Spleen (tissue), 11 donors: Measurements from ENCODE around the gene OTULIN. TPM values are rescaled to one million over a fixed set of nuclear protein-coding genes. Genes with fewer than 3 reads are reported as not detected.

Experiments used
- DNase-seq: peaks from one replicate; pipeline ENCODE4 v3.0.0-alpha.2; 2020
- H3K27ac ChIP-seq, 8 donors: fragments of 200-600 bp; sonication (generic) in 7 of 8; 1 replicate in 4 of 8; 2 replicates in 4 of 8; pipeline versions ENCODE4 v1.5.0 to v1.8.0; 2016 to 2021; ENCODE audit warnings: inconsistent platforms in 4 of 8, mild to moderate bottlenecking in 4 of 8, moderate library complexity in 1 of 8
- H3K27me3 ChIP-seq, 7 donors: fragments of 200-600 bp; sonication (generic) in 6 of 7; replicated peaks in 1 of 7; 1 replicate in 4 of 7; 2 replicates in 3 of 7; pipeline versions ENCODE4 v1.5.0 to v1.8.0; 2016 to 2021; ENCODE audit warnings: inconsistent platforms in 3 of 7, mild to moderate bottlenecking in 1 of 7
- H3K36me3 ChIP-seq, 6 donors: fragments of 200-600 bp; sonication (generic) in 5 of 6; 1 replicate in 4 of 6; 2 replicates in 2 of 6; pipeline versions ENCODE4 v1.5.0 to v1.8.0; 2016 to 2021; ENCODE audit warnings: inconsistent platforms in 2 of 6
- H3K4me1 ChIP-seq, 6 donors: fragments of 200-600 bp; sonication (generic) in 5 of 6; 1 replicate in 3 of 6; 2 replicates in 3 of 6; pipeline versions ENCODE4 v1.5.0 to v1.8.0; 2016 to 2021; ENCODE audit warnings: inconsistent platforms in 3 of 6
- H3K4me3 ChIP-seq, 8 donors: fragments of 200-600 bp; sonication (generic) in 7 of 8; 1 replicate in 4 of 8; 2 replicates in 4 of 8; pipeline versions ENCODE4 v1.5.0 to v1.8.0; 2016 to 2021; ENCODE audit warnings: inconsistent platforms in 4 of 8, mild to moderate bottlenecking in 4 of 8, moderate library complexity in 2 of 8
- H3K9me3 ChIP-seq, 8 donors: fragments of 200-600 bp; sonication (generic) in 7 of 8; 1 replicate in 4 of 8; 2 replicates in 4 of 8; pipeline versions ENCODE4 v1.5.0 to v1.8.0; 2016 to 2021; ENCODE audit warnings: inconsistent platforms in 4 of 8
- CTCF ChIP-seq, 11 experiments: fragments of 200-600 bp in 7 of 11; fragments of 450-650 bp in 4 of 11; sonication (generic) in 4 of 11; IDR thresholded peaks in 8 of 11; conservative IDR thresholded peaks in 3 of 11; 1 replicate in 7 of 11; 2 replicates in 4 of 11; pipeline versions ENCODE4 v1.4.0 to v1.8.0; 2016 to 2021; ENCODE audit warnings: antibody characterized with exemption in 11 of 11, inconsistent platforms in 4 of 11, mild to moderate bottlenecking in 1 of 11
- POLR2A ChIP-seq, 3 donors: fragments of 450-650 bp; IDR thresholded peaks; one replicate each; pipeline ENCODE4 v1.5.1; 2017; ENCODE audit warnings: antibody characterized with exemption in 3 of 3, mild to moderate bottlenecking in 1 of 3
- POLR2AphosphoS5 ChIP-seq, 3 donors: sonication (generic); formaldehyde crosslinking; IDR thresholded peaks; one replicate each; pipeline ENCODE4 v1.5.1; 2017; ENCODE audit warnings: antibody characterized with exemption in 3 of 3
- WGBS, 5 donors: extraction: QIAGEN DNeasy Blood & Tissue Kit in 3 of 5; methylation state at CpG; one replicate each; pipeline versions ENCODE4 v1.1.5 to v1.1.7; 2013 to 2018; 5-methylcytosine and 5-hydroxymethylcytosine counted together
- intact Hi-C: fragments of 100-400 bp; cut with DNase I; formaldehyde crosslinking; loops from one replicate; pipeline ENCODE4 v1.15.0; 2023; ENCODE audit warnings: low total_unique reads
- polyA plus RNA-seq, 3 donors: library from polyadenylated mRNA; stranded (reverse); fragments of 200-250 nt; gene quantifications; one replicate each; pipeline ENCODE4 v1.2.1, GENCODE V29; 2013
- total RNA-seq, 7 donors: library from RNA; depleted of rRNA in 3 of 7; stranded (reverse); fragments of >200 nt in 3 of 7; fragmentation: NEBNext Ultra II Directional in 4 of 7; extraction: Animal tissue kit (Norgen Biotek cat#: 25700) in 4 of 7; gene quantifications; one replicate each; pipeline versions ENCODE4 v1.1.0 to v1.2.1, GENCODE V29; 2016 to 2021
- donor health status: healthy with polysubstance abuse.
- donor health status: DM: no; HTN: no; CAD: no; lungs with moderate emphysema.
- donor health status: DM: no; HTN: no; CAD: no.
- donor health status: Bipolar disorder and iron deficiency.
- donor health status: healthy.
- donor health status: DM: no; HTN: no; CAD: no.
- donor health status: DM: yes; HTN: yes; CAD: no.

The OTULIN gene
- total and polyA plus RNA-seq, 10 donors = 2.7 to 53.7 (median 35.9) TPM

GRCh38 chr5:14721990-14722656 lies 57.6 kb downstream of the OTULIN start:
- intact Hi-C loops = loop anchor here (5.0 to 10.0 kb wide), 2 partner anchors 153 to 280 kb away; partner anchors contain the start of gene ANKH
- 91 to 97% (median 94%) methylated on average over 7 of the region's 7 CpGs for WGBS, 5 donors

GRCh38 chr5:14722923-14723322 lies 58.4 kb downstream of the OTULIN start:
- H3K27ac ChIP-seq = no peak overlapping the region
- H3K27me3 ChIP-seq = no peaks in the 10 kb centered on the region
- TF ChIP-seq CTCF (IDR thresholded peaks at IDR 0.05 in 8 of 11, conservative IDR thresholded peaks at IDR 0.05 in 3 of 11) = no peak
- TF ChIP-seq POLR2AphosphoS5 (IDR thresholded peaks at IDR 0.05) = no peak
- no peak for TF ChIP-seq POLR2A (IDR thresholded peaks at IDR 0.05)
- H3K36me3 ChIP-seq = peaks cover 0 to 13% (median 0%) of the 10 kb centered on the region in 6 donors
- intact Hi-C loops = loop anchor here (5.0 to 10.0 kb wide), 2 partner anchors 152 to 279 kb away; partner anchors contain the start of gene ANKH
- no peak for DNase-seq
- 93 to 96% (median 94%) methylated on average over 8 of the region's 8 CpGs for WGBS, 5 donors
- H3K4me1 ChIP-seq = peaks cover 0 to 13% (median 3%) of the 10 kb centered on the region in 6 donors
- H3K4me3 ChIP-seq = no peak overlapping the region
- no peaks in the 10 kb centered on the region for H3K9me3 ChIP-seq

More at GRCh38 chr5:14721990-14722656, 57.6 kb downstream of the OTULIN start:
- Histone ChIP-seq H3K27me3 (no peaks in the 10 kb centered on the region), H3K9me3 (no peaks in the 10 kb centered on the region), H3K4me1 (peaks cover 0 to 7% (median under 1%) of the 10 kb centered on the region in 6 donors), H3K36me3 (peaks cover 0 to 20% (median 0%) of the 10 kb centered on the region in 6 donors), H3K27ac (no peak overlapping the region), H3K4me3 (no peak overlapping the region)
- no peak for DNase-seq
- TF ChIP-seq POLR2A (IDR thresholded peaks at IDR 0.05) (no peak), CTCF (IDR thresholded peaks at IDR 0.05 in 8 of 11, conservative IDR thresholded peaks at IDR 0.05 in 3 of 11) (no peak), POLR2AphosphoS5 (IDR thresholded peaks at IDR 0.05) (no peak)

DNA sequence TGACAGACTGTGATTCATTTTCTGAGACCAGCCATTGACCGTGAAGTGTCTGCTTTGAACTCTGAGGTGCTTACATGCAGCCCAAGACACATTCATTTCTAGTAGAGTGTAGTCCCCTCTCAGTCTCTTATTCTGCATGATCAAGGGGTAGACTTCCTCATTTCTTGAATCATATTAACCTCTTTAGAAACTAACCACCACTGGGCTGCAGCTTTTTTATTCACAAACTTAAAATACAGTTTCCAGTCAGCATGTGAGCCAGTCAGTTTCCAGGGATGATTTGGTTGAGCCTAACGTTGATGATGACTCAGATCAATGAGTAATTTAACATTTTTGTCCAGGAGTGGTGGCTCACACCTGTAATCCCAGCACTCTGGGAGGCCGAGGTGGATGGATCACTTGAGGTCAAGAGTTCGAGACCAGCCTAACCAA lies 59.2 kb downstream of the OTULIN start:
- H3K27ac ChIP-seq = no peak overlapping the region
- no peaks in the 10 kb centered on the region for H3K9me3 ChIP-seq
- no peak overlapping the region for H3K4me3 ChIP-seq
- no peaks in the 10 kb centered on the region for H3K27me3 ChIP-seq
- peaks cover 0 to 13% (median 0%) of the 10 kb centered on the region in 6 donors for H3K36me3 ChIP-seq
- DNase-seq = no peak
- TF ChIP-seq POLR2AphosphoS5 (IDR thresholded peaks at IDR 0.05) (no peak), POLR2A (IDR thresholded peaks at IDR 0.05) (no peak), CTCF (IDR thresholded peaks at IDR 0.05 in 8 of 11, conservative IDR thresholded peaks at IDR 0.05 in 3 of 11) (no peak)
- H3K4me1 ChIP-seq = peaks cover 0 to 13% (median 3%) of the 10 kb centered on the region in 6 donors
- WGBS, 5 donors = 66 to 81% (median 73%) methylated on average over 4 of the region's 4 CpGs
- intact Hi-C loops = loop anchor here (5.0 to 10.0 kb wide), 2 partner anchors 151 to 279 kb away; partner anchors contain the start of gene ANKH

GRCh38 chr5:14724633-14725032 lies 60.1 kb downstream of the OTULIN start:
- 48 to 70% (median 62%) methylated on average over 10 of the region's 10 CpGs for WGBS, 5 donors
- intact Hi-C loops = loop anchor here (5.0 to 10.0 kb wide), 2 partner anchors 150 to 278 kb away; partner anchors contain the start of gene ANKH
- TF ChIP-seq POLR2A (IDR thresholded peaks at IDR 0.05) (no peak), CTCF (IDR thresholded peaks at IDR 0.05 in 8 of 11, conservative IDR thresholded peaks at IDR 0.05 in 3 of 11) (no peak)
- H3K36me3 ChIP-seq = peaks cover 0 to 18% (median 0%) of the 10 kb centered on the region in 6 donors
- H3K4me3 ChIP-seq = no peak overlapping the region
- peak overlapping the region in 1 of 8 donors; percentile 9 for H3K27ac ChIP-seq
- no peaks in the 10 kb centered on the region for H3K27me3 ChIP-seq
- peaks cover 0 to 13% (median 3%) of the 10 kb centered on the region in 6 donors for H3K4me1 ChIP-seq
- DNase-seq = no peak
- H3K9me3 ChIP-seq = no peaks in the 10 kb centered on the region
